Peyer's patch (tissue), 4 donors: ENCODE data around the gene OR2T11. TPM values are rescaled to one million over a fixed set of nuclear protein-coding genes. Genes with fewer than 3 reads are reported as not detected.
A peak's percentile ranks its signal among the peaks of the same experiment; 100 is the strongest.
"Not testable (repeated sequence)": the region's sequence is repeated elsewhere in the genome, so short reads cannot be mapped to it uniquely, and the experiment has no call there.

ENCODE experiments used
- DNase-seq, 3 donors: peaks; one replicate each; pipeline ENCODE4 v3.0.0-alpha.2; 2017 to 2019
- H3K27ac ChIP-seq, 4 donors: fragments of 200-600 bp; sonication (generic); one replicate each; pipeline ENCODE4 v1.5.1; 2016 to 2019
- H3K27me3 ChIP-seq, 2 donors: fragments of 200-600 bp; sonication (generic); one replicate each; pipeline ENCODE4 v1.5.1; 2019
- H3K36me3 ChIP-seq, 3 donors: fragments of 200-600 bp; sonication (generic); one replicate each; pipeline ENCODE4 v1.5.1; 2016 to 2019
- H3K4me1 ChIP-seq, 4 donors: fragments of 200-600 bp; sonication (generic); one replicate each; pipeline ENCODE4 v1.5.1; 2016 to 2019
- H3K4me3 ChIP-seq, 4 donors: fragments of 200-600 bp; sonication (generic); 1 replicate in 3 of 4; 2 replicates in 1 of 4; pipeline ENCODE4 v1.5.1; 2016 to 2019; ENCODE audit warnings: mild to moderate bottlenecking in 1 of 4
- H3K9me3 ChIP-seq, 4 donors: fragments of 200-600 bp; sonication (generic); one replicate each; pipeline ENCODE4 v1.5.1; 2016 to 2019; ENCODE audit warnings: mild to moderate bottlenecking in 1 of 4
- CTCF ChIP-seq, 6 experiments: fragments of 450-650 bp in 4 of 6; fragments of 200-600 bp in 2 of 6; sonication (generic) in 1 of 6; IDR thresholded peaks; one replicate each; pipeline ENCODE4 v1.5.1; 2017 to 2019; ENCODE audit warnings: antibody characterized with exemption in 6 of 6, mild to moderate bottlenecking in 3 of 6, moderate library complexity in 1 of 6
- POLR2A ChIP-seq, 2 donors: fragments of 450-650 bp; IDR thresholded peaks; one replicate each; pipeline ENCODE4 v1.5.1; 2017; ENCODE audit warnings: antibody characterized with exemption in 2 of 2, mild to moderate bottlenecking in 2 of 2, moderate library complexity in 2 of 2
- total RNA-seq, 4 donors: library from RNA; depleted of rRNA; stranded (reverse); fragments of >200 nt; gene quantifications; one replicate each; pipeline ENCODE4 v1.1.0, GENCODE V29; 2016

OR2T11 gene
- total RNA-seq = not detected

- H3K27ac ChIP-seq, H3K4me1 ChIP-seq, H3K36me3 ChIP-seq, DNase-seq, H3K27me3 ChIP-seq, H3K9me3 ChIP-seq, H3K4me3 ChIP-seq: not testable (repeated sequence)
These were observed at the start of gene OR2T11 for GRCh38 chr1:248634991-248635390. Gene OR2T11 (minus strand): TSS chr1:248635091. CDS start chr1:248627128, 7,963 bp downstream.

GRCh38 chr1:248681651-248682050, 46.8 kb upstream of the OR2T11 start:
- H3K27ac ChIP-seq = no peak overlapping the region
- no peak for DNase-seq
- no peaks in the 10 kb centered on the region for H3K4me1 ChIP-seq
- no peak for TF ChIP-seq CTCF (IDR thresholded peaks at IDR 0.05)
- no peak for TF ChIP-seq POLR2A (IDR thresholded peaks at IDR 0.05)
- H3K36me3 ChIP-seq = no peaks in the 10 kb centered on the region
- no peaks in the 10 kb centered on the region for H3K27me3 ChIP-seq
- H3K4me3 ChIP-seq = no peak overlapping the region
- H3K9me3 ChIP-seq = no peaks in the 10 kb centered on the region

- H3K27me3 ChIP-seq = no peaks in the 10 kb centered on the region
- DNase-seq = no peak
- H3K27ac ChIP-seq = no peak overlapping the region
- no peaks in the 10 kb centered on the region for H3K4me1 ChIP-seq
- TF ChIP-seq CTCF (IDR thresholded peaks at IDR 0.05) (no peak), POLR2A (IDR thresholded peaks at IDR 0.05) (no peak)
- no peaks in the 10 kb centered on the region for H3K36me3 ChIP-seq
- H3K4me3 ChIP-seq = no peak overlapping the region
- H3K9me3 ChIP-seq = peaks cover 0 to 6% (median 0%) of the 10 kb centered on the region in 4 donors
These were observed 35.1 kb upstream of the OR2T11 start for GRCh38 chr1:248670003-248670402.

- peak in 1 of 3 donors; percentile 20 for DNase-seq
- not testable (repeated sequence) for H3K27me3 ChIP-seq, H3K36me3 ChIP-seq, H3K9me3 ChIP-seq, H3K4me3 ChIP-seq, H3K4me1 ChIP-seq, H3K27ac ChIP-seq
These were observed 28.8 kb upstream of the OR2T11 start for GRCh38 chr1:248663453-248664328.

GRCh38 chr1:248656797-248657196, 21.9 kb upstream of the OR2T11 start:
- H3K4me1 ChIP-seq, H3K27ac ChIP-seq, H3K9me3 ChIP-seq, H3K27me3 ChIP-seq, DNase-seq, H3K4me3 ChIP-seq, H3K36me3 ChIP-seq: not testable (repeated sequence)

GRCh38 chr1:248655354-248655753, 20.5 kb upstream of the OR2T11 start, which contains the start of gene OR2T27:
Gene OR2T27 (minus strand): TSS chr1:248655528. CDS start chr1:248650884, 4,644 bp downstream.
- not testable (repeated sequence) for H3K9me3 ChIP-seq, H3K4me3 ChIP-seq, H3K36me3 ChIP-seq, DNase-seq, H3K4me1 ChIP-seq, H3K27ac ChIP-seq, H3K27me3 ChIP-seq

GRCh38 chr1:248648770-248649536, 14.1 kb upstream of the OR2T11 start:
- H3K4me1 ChIP-seq, DNase-seq: not testable (repeated sequence)

GRCh38 chr1:248645178-248645577, 10.3 kb upstream of the OR2T11 start, which contains the start of gene OR2T35:
Gene OR2T35 (minus strand): TSS chr1:248645278. CDS start chr1:248639258, 6,020 bp downstream.
- H3K4me1 ChIP-seq = not testable (repeated sequence)

More at GRCh38 chr1:248648770-248649536, 14.1 kb upstream of the OR2T11 start:
- H3K27me3 ChIP-seq, H3K36me3 ChIP-seq, H3K27ac ChIP-seq, H3K9me3 ChIP-seq, H3K4me3 ChIP-seq: not testable (repeated sequence)

GRCh38 chr1:248642971-248643651, 8.2 kb upstream of the OR2T11 start:
- not testable (repeated sequence) for H3K4me1 ChIP-seq, H3K27ac ChIP-seq, H3K36me3 ChIP-seq, H3K4me3 ChIP-seq, H3K27me3 ChIP-seq, DNase-seq, H3K9me3 ChIP-seq

More at GRCh38 chr1:248645178-248645577, 10.3 kb upstream of the OR2T11 start, which contains the start of gene OR2T35:
- H3K36me3 ChIP-seq, H3K27ac ChIP-seq, H3K9me3 ChIP-seq, H3K4me3 ChIP-seq, DNase-seq, H3K27me3 ChIP-seq: not testable (repeated sequence)

GRCh38 chr1:248641583-248641982, 6.7 kb upstream of the OR2T11 start:
- H3K36me3 ChIP-seq, H3K27ac ChIP-seq, H3K4me3 ChIP-seq, DNase-seq, H3K27me3 ChIP-seq, H3K4me1 ChIP-seq, H3K9me3 ChIP-seq: not testable (repeated sequence)

- H3K4me3 ChIP-seq, DNase-seq: not testable (repeated sequence)
These were observed 6.0 kb upstream of the OR2T11 start for GRCh38 chr1:248640906-248641305.

GRCh38 chr1:248639652-248640051, 4.8 kb upstream of the OR2T11 start:
- DNase-seq, H3K36me3 ChIP-seq, H3K27me3 ChIP-seq, H3K27ac ChIP-seq, H3K4me3 ChIP-seq, H3K9me3 ChIP-seq, H3K4me1 ChIP-seq: not testable (repeated sequence)

More at GRCh38 chr1:248640906-248641305, 6.0 kb upstream of the OR2T11 start:
- not testable (repeated sequence) for H3K27me3 ChIP-seq, H3K4me1 ChIP-seq, H3K36me3 ChIP-seq, H3K9me3 ChIP-seq, H3K27ac ChIP-seq
